ENCODE results near the gene PPP1R13B.

GRCh38 chr14:103730490-103731035, 116.8 kb downstream of the PPP1R13B start:
- TF ChIP-seq CTCF (optimal IDR thresholded peaks at IDR 0.05 in 1 of 3, IDR thresholded peaks at IDR 0.05 in 1 of 3, conservative IDR thresholded peaks at IDR 0.05 in 1 of 3; ENCODE audit: extremely low read depth in 1 of 3, insufficient read depth in 2 of 3, low read length in 3 of 3) = no peak
- no peak for TF ChIP-seq EZH2 (IDR thresholded peaks at IDR 0.05; ENCODE audit: low read length)
